HS-5 (cell line): ENCODE measurements around the gene TRPM5.
"Not testable (repeated sequence)": the region's sequence is repeated elsewhere in the genome, so short reads cannot be mapped to it uniquely, and the experiment has no call there.

Source experiments
- DNase-seq: peaks from one replicate; pipeline ENCODE4 v3.0.0-alpha.2; 2012; ENCODE audit warnings: low read depth

The TRPM5 gene

DNA sequence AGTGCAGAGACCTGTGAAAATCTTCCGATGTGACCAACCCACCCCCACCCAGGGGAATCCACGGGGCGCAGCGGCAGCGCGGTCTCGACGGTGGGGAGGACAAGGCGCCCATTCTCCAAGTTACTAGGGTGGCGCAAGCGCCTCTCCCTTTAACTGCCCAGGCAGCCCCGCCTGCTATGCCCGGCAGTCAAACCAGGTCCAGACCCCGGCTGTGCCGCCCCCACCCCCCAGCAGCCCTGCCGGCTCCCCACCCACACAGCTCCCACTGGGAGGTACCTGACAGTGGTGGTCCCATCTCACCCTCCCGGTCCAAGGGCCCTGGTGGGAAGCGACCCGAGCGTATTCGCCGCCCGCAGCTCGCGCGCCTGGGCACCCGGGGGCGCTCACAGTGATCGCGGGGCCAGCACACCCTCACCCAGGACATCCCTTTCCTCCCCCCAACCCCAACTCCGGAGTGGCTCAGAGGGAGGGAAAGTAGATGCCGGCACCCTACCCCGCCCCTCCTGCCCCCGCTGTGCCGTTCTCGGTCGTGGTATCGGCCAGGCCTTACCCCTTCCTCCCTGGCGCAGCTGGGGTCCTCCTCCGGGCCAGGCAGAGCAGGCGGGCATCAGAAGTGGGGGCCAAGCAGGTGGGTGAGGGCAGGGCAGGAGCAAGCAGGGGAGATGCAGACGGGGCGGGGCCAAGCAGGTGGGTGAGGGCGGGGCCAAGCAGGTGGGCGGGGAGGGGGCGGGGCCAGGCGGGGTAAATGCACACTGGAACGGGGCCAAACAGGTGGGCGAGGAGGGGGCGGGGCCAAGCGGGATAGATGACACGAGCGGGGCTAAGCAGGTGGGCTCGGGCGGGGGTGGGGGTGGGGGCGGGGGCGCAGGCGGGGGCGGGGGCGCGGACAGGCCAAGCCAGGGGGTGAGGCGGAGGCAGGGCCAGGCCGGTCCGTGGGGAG, at the start of gene TRPM5:
Gene TRPM5, minus strand, starts transcription at position 634 of the 940 bp plus-strand sequence. CDS start 21,478 bp downstream, outside the sequence.
- DNase-seq: no peak

DNA sequence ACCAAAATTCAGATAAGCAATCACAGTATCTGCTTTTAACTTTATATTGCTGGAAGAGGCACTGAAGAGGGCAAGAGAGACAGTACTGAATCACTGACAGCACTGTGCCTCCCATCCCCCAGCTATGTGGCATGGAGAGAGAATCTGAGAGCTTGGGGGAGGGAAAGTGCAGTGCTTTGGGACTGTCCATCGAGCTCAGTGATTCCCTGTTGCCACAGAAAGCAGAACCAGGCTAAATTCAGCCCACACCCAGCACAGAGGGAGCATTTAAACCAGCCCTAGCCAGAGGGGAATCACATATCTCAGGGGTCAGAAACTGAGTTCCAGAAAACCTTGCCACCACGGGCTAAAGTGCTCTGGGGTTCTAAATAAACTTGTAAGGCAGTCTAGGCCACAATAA, 44.8 kb upstream of the TRPM5 start:
- DNase-seq: no peak

- no peak for DNase-seq
Measured at GRCh38 chr11:2488004-2488403, 43.7 kb upstream of the TRPM5 start.

- no peak for DNase-seq
Measured at GRCh38 chr11:2484576-2485125, 40.3 kb upstream of the TRPM5 start.

GRCh38 chr11:2483426-2483825, 39.1 kb upstream of the TRPM5 start:
- DNase-seq: no peak

- no peak for DNase-seq
Measured at GRCh38 chr11:2482745-2483144, 38.4 kb upstream of the TRPM5 start.

DNA sequence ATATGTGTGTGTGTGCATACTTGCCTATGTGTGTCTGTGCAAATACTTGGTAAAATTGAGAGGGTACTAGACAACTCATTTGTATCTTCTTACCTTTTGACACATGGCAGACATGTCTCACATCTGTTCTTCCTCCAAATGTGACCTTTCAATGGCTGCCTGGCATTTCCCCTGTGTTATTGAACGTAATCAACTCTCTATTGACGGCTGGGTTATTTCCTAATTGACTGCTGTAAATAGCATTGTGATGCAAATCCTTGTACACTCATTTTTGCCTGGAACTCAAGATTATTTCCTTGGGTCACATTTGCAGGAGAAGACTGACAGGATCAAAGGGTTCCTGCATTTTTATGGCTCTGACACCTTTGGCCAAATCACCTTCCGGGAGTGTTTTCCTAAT, 37.9 kb upstream of the TRPM5 start:
- DNase-seq: no peak

DNA sequence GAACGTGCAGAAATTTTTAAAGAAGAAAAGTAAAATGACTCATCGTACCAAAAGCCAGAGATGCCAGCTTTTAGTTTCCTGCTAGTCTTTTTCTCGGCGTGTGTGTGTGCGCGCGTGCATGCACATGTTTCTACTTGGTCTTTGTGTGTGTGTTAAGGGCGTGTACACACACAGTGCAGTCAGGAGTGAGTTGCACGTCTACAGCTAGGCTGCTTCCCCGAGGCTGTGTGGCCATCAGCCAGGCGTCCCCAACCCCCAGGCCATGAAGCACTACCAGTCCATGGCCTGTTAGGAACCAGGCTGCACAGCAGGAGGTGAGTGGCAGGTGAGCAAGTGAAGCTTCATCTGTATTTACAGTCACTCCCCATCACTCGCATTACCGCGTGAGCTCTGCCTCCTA, 36.9 kb upstream of the TRPM5 start:
- no peak for DNase-seq

DNA sequence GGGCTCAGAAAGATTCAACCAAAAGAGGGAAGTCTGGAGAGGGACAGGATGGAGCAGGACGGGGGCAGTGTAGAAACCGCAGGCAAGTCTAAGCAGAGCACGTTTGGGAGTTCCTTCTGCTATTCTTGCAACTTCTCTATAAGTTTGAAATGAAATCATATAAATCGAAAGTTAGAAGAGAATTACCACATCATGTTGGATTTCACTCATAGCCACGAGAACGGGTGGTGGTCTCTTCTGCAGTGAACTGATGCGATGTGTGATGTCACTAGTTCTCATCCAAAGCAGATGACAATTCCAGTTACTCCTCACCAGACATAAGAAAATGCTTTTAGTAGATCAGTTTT, 36.5 kb upstream of the TRPM5 start:
- DNase-seq: no peak

DNA sequence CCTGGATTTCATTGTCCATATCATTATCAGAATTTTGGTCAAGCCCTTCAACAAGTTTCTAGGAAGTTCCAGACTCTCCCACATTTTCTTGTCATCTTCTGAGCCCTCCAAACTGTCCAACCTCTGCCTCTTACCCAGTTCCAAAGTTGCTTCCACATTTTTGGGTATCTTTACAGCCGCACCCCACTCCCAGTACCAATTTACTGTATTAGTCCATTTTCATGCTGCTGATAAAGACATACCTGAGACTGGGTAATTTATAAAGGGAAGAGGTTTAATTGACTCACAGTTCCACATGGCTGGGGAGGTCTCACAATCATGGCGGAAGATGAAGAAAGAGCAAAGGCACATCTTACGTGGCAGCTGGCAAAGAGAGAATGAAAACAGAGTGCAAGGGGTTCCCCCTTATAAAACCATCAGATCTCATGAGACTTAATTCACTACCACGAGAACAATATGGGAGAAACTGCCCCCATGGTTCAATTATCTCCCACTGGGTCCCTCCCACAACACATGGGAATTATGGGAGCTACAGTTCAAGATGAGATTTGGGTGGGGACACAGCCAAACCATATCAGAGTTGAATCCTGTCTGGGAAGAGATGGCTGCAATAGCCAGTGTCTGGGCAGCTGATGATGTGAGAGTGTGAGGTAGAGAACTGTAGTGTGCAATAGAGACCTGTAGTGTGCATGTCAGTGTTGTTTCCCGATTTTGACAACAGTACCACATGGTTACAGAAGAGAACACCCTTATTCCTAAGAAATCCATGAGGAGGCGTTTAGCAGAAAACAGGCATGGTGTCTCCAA, 36.0 kb upstream of the TRPM5 start:
- DNase-seq: not testable (repeated sequence)

GRCh38 chr11:2477936-2478335, 33.6 kb upstream of the TRPM5 start:
- DNase-seq: no peak

DNA sequence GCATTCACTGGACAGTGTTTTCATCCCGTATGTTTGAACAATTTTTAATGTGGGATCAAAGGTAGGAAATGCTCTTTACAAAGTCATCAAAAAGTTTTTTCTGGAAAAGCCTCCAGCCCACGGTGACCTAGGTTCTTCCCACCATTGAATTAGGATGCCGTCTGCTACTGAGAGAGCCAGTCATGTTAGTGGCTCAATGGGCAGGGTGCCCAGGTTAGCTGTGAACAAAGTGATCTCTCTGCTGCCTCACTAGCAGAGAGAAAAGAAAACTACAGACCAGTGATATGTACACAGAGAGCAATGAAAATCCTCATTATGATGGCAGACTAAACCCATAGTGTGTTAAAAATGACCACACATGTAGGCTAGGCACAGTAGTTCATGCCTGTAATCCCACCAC, 32.9 kb upstream of the TRPM5 start:
- DNase-seq: no peak

- no peak for DNase-seq
Measured at GRCh38 chr11:2475136-2475918, 31.0 kb upstream of the TRPM5 start.

DNA sequence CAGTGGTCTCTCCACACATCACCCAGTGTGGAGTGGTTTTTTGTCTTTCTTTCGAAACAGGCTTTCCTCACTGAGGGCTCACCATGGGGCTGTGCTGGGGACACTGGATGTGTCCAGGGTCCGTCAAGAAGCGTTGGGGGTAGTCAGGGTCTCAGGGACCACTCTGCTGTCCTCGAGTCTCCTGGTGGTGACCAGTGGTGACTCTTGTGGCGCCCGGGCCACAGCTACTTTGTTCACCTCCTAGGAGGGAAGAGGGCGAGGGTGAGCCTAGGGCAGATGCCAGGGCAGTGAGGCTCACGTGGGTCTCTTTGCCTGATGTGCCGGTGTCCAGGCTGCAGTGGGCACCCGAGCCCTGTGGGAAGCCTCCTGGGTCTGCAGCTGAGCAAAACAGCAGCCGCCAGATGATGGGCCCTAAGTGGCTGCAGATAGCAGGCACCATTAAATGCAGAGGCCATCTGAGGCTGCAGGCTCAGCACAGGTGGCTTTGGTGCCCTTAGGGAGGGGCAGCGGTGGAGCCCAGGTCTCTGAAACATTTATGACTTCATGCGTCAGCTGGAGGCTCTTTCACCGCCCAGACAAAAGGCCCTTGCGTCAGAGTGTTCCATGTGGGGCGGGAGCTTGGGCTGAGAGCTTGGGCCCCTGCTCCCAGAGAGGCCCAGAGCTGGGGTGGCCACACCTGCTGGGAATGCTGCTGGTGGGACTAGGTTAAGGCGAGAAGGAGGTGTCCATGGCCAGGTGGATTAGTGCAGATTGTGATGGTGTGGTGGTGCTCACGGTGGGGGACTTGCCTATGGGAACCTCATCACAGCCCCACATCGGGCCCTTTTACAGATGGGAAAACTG, 30.0 kb upstream of the TRPM5 start:
- no peak for DNase-seq

DNA sequence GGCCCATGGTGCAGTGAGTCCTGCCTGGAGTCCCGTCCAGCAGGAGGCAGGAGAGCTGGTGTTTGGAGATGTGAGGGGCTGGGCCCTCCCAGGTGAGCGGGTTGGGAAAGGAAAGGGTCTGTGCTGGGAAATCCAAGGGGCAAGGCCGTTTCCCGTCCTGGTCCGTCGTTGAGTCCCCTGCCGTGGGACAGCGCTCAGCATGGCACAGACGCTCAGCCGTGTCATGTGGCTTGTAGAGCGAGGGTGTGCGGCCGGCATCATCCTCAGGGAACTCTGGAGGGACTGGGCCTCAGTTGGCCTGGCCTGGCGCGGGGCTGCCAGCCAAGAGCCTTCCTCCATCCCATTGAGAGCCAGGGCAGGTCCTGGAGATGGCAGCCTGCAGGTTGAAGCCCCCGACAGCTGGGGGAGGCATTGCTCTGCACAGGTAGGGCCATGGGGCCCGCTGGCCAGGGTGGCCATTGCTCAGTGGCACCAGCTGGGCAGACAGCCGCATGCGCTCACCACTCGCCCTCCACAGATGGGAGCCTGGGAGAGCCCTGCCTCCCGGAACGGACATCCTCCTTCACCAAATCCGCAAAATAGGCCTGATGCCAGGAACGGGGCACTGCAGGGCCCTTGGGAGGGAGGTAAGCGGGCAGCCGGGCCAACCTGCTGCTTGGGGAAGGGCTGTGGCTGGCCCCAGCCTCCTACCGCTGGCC, 29.2 kb upstream of the TRPM5 start:
- no peak for DNase-seq

DNA sequence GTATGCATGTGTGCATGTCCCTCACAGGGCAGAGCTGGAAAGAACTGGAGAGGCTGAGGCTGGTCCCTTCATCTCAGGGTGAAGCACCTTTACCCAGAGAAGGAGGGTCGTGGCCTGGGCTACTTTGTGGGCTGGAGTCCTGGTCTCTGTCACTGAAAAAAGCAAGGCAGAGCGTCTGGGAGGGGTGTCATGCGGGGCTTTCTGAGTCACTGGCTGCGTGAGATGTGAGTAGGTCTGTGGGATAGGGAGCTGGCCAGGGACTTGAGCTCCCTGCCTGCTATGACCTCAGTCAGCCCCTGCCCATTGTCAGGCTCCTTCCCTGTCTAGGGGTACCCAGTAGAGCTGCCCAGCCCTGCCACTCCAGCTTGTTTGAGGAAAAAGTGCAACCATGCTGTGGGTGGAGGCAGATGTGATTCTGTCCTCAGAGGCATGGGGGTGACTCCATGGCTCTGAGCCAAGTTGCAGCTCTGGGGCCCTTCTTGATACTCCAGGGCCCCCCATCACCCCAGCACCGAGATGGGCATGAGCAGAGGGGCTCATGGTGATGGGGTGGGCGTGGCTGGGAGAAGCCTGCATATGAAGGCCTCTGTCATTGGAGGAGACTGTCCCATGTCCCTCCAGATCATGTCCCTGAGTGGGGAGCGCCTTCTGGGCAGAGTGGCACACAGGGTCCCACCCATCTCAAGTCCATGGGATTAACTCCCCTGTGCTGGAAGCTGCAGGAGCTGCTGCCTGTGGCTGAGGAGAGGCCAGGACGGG, 28.3 kb upstream of the TRPM5 start:
- DNase-seq: no peak

GRCh38 chr11:2471804-2472096, 27.4 kb upstream of the TRPM5 start:
- DNase-seq: no peak

DNA sequence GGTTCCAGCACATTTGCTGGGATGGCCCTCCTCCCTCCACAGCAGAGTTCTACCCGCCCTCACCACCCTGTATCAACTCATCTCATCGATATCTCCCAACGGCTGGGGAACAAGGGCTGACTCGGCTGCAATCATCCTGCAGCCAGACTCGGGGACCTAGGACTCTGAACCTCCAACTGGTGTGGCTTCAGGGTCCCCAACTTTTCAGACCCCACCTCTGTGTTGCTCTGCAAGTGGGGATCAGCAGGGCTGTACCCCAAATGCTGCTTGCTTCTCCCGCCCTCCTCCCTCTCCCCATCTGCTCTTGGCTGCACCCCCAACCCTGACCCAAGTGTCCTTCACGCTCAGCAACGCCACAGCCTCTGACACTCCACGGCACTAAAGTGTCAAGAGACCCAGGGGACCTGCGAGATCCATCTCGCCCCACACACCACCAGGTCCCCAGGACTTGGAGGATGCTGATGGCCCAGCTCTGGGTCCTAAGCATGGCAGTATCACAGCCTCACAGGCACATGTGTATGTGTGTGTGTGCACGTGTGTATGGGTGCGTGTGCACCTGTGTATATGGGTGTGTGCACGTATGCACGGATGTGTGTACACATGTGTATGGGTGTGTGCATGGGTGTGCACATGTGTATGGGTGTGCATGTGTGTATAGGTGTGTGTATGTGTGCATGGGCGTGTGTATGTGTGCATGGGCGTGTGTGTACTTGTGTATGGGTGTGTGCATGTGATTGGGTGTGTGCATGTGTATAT, 26.9 kb upstream of the TRPM5 start:
- no peak for DNase-seq

DNA sequence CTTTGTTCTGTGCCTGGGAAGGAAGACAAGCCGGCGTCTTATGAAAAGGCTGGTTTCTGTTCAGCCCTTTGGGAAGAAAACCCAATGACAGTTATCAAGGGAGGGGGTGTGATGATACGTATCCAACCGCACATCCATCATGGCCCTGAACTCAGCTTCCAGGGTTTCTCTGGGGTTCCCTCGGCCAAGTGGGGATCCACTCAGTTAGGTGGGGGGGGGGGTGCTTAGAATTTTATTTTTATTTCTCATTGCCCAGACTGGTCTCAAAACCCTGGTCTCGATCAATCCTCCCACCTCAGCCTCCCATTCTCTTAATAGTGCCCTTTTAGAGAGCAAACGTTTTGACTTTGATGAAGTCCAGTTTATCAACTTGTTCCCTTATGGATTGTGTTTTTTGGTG, 26.2 kb upstream of the TRPM5 start:
- no peak for DNase-seq
